Measurements from ENCODE around the gene ARHGDIG.

- TF ChIP-seq, protein P1, sequence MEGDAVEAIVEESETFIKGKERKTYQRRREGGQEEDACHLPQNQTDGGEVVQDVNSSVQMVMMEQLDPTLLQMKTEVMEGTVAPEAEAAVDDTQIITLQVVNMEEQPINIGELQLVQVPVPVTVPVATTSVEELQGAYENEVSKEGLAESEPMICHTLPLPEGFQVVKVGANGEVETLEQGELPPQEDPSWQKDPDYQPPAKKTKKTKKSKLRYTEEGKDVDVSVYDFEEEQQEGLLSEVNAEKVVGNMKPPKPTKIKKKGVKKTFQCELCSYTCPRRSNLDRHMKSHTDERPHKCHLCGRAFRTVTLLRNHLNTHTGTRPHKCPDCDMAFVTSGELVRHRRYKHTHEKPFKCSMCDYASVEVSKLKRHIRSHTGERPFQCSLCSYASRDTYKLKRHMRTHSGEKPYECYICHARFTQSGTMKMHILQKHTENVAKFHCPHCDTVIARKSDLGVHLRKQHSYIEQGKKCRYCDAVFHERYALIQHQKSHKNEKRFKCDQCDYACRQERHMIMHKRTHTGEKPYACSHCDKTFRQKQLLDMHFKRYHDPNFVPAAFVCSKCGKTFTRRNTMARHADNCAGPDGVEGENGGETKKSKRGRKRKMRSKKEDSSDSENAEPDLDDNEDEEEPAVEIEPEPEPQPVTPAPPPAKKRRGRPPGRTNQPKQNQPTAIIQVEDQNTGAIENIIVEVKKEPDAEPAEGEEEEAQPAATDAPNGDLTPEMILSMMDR (IDR thresholded peaks at IDR 0.05) = no peak
- TF ChIP-seq POLR2A (IDR thresholded peaks at IDR 0.05) = no peak
These were observed 12.8 kb downstream of the ARHGDIG start for GRCh38 chr16:293043-293775.

Data from esophagus squamous epithelium (tissue), 4 donors.